MCF 10A (cell line): ENCODE results near the gene MYL11. TPM values are rescaled to one million over a fixed set of nuclear protein-coding genes. Genes with fewer than 3 reads are reported as not detected.

ENCODE experiments used
- BruUV-seq: library from RNA; stranded (reverse); fragments of 400-500 nt; replicated peaks from 2 replicates; lab custom pipeline; 2021; lab: Mats Ljungman, UMichigan
- CTCF ChIA-PET: fragments of 300-600 bp; sonication (Branson Sonifier 250); formaldehyde crosslinking; extraction: SDS; loops from one replicate; lab custom pipeline; 2021; ENCODE audit warnings: antibody characterized with exemption, inconsistent platforms; lab: Yijun Ruan, JAX
- POLR2A ChIA-PET: fragments of 300-600, 350-650 bp; sonication (Branson Sonifier 250); formaldehyde crosslinking; extraction: SDS; loops from one replicate; lab custom pipeline; 2020; ENCODE audit warnings: antibody characterized with exemption, inconsistent platforms; lab: Yijun Ruan, JAX
- DNase-seq: peaks from one replicate; pipeline ENCODE4 v3.0.0-alpha.2; 2018; ENCODE audit not compliant: unreplicated experiment
- H3K27ac Mint-ChIP-seq: one replicate; pipeline ENCODE4 v1.8.0; 2022; ENCODE audit warnings: mild to moderate bottlenecking, low read depth, mixed read lengths; ENCODE audit not compliant: unreplicated experiment
- H3K27me3 Mint-ChIP-seq: one replicate; pipeline ENCODE4 v1.8.0; 2022; ENCODE audit warnings: mixed read lengths; ENCODE audit not compliant: insufficient read depth, unreplicated experiment
- H3K36me3 Mint-ChIP-seq: one replicate; pipeline ENCODE4 v1.8.0; 2022; ENCODE audit warnings: mild to moderate bottlenecking, moderate library complexity, mixed read lengths; ENCODE audit not compliant: insufficient read depth, unreplicated experiment
- H3K4me1 Mint-ChIP-seq: one replicate; pipeline ENCODE4 v1.8.0; 2022; ENCODE audit warnings: mixed read lengths; ENCODE audit not compliant: insufficient read depth, unreplicated experiment
- H3K4me3 Mint-ChIP-seq: one replicate; pipeline ENCODE4 v1.8.0; 2022; ENCODE audit warnings: mild to moderate bottlenecking, moderate library complexity, mixed read lengths; ENCODE audit not compliant: unreplicated experiment
- H3K9me3 Mint-ChIP-seq: one replicate; pipeline ENCODE4 v1.8.0; 2022; ENCODE audit warnings: mixed read lengths; ENCODE audit not compliant: unreplicated experiment
- CTCF ChIP-seq: fragments of 200-600 bp; IDR thresholded peaks from one replicate; pipeline ENCODE4 v1.8.0; 2022; ENCODE audit warnings: antibody characterized with exemption, mild to moderate bottlenecking; ENCODE audit not compliant: unreplicated experiment
- intact Hi-C: fragments of 100-400 bp; cut with micrococcal nuclease; formaldehyde crosslinking; loops from 2 replicates; pipeline ENCODE4 v1.14.1; 2022
- total RNA-seq: library from RNA; stranded (reverse); gene quantifications from 2 replicates; pipeline ENCODE4 v1.2.3, GENCODE V29; 2022

The MYL11 gene
- total RNA-seq, 1 experiment from 2014 or later, result 1.6 TPM

- ChIA-PET CTCF (interaction anchor here (0.8 to 1.3 kb wide), 3 partner anchors 13 to 27 kb away, joined by 3 to 7 read pairs (median 4); partner anchors contain the start of genes CD2BP2 and ZNF48), POLR2A (interaction anchor here (1.0 to 9.6 kb wide), 5 partner anchors 9 to 41 kb away, joined by 6 to 132 read pairs (median 15); partner anchors contain the start of genes CD2BP2 and ZNF771)
- peak overlapping the region; percentile 72 for H3K27ac Mint-ChIP-seq
- peak overlapping the region; percentile 78 for H3K4me3 Mint-ChIP-seq
- no peaks in the 10 kb centered on the region for H3K27me3 Mint-ChIP-seq
- TF ChIP-seq CTCF, result no peak
- peaks cover 46% of the 10 kb centered on the region for H3K4me1 Mint-ChIP-seq
- BruUV-seq, result TSS peak; percentile 12
- intact Hi-C loops, result loop anchor here (2.0 kb wide), 1 partner anchor 41 kb away; no protein-coding TSS in a partner anchor
- H3K36me3 Mint-ChIP-seq, result peaks cover 20% of the 10 kb centered on the region
- no peaks in the 10 kb centered on the region for H3K9me3 Mint-ChIP-seq
- DNase-seq, result peak; percentile 62
Observed at GRCh38 chr16:30368122-30368791, 6.3 kb upstream of the MYL11 start.

- ChIA-PET CTCF (interaction anchor here (0.8 to 1.3 kb wide), 4 partner anchors 13 to 41 kb away, joined by 3 to 7 read pairs (median 4); partner anchors contain the start of genes CD2BP2 and ZNF48), POLR2A (interaction anchor here (0.9 to 9.6 kb wide), 6 partner anchors 9 to 290 kb away, joined by 3 to 132 read pairs (median 12); partner anchors contain the start of genes CD2BP2, FBRS, PRR14 and ZNF771)
- Mint-ChIP-seq H3K36me3 (peaks cover 20% of the 10 kb centered on the region), H3K27me3 (no peaks in the 10 kb centered on the region), H3K9me3 (no peaks in the 10 kb centered on the region), H3K4me1 (peaks cover 44% of the 10 kb centered on the region), H3K27ac (peak overlapping the region; percentile 72), H3K4me3 (peak overlapping the region; percentile 78)
- BruUV-seq, result no TSS peak
- intact Hi-C loops, result loop anchor here (2.0 kb wide), 1 partner anchor 40 kb away; no protein-coding TSS in a partner anchor
- DNase-seq, result no peak
- no peak for TF ChIP-seq CTCF
Observed at GRCh38 chr16:30368792-30369090, 5.9 kb upstream of the MYL11 start.

GRCh38 chr16:30369091-30369937, 5.3 kb upstream of the MYL11 start:
- DNase-seq, result no peak
- Mint-ChIP-seq H3K36me3 (peaks cover 14% of the 10 kb centered on the region), H3K27ac (peak overlapping the region; percentile 72), H3K27me3 (no peaks in the 10 kb centered on the region), H3K4me1 (peaks cover 44% of the 10 kb centered on the region), H3K9me3 (no peaks in the 10 kb centered on the region), H3K4me3 (peak overlapping the region; percentile 78)
- no peak for TF ChIP-seq CTCF
- intact Hi-C loops, result loop anchor here (2.0 kb wide), 1 partner anchor 39 kb away; no protein-coding TSS in a partner anchor
- ChIA-PET CTCF (interaction anchor here (0.6 to 1.3 kb wide), 5 partner anchors 14 to 276 kb away, joined by 3 to 7 read pairs (median 4); partner anchors contain the start of genes CD2BP2 and ZNF48), POLR2A (interaction anchor here (0.7 to 9.6 kb wide), 11 partner anchors 8 to 1545 kb away, joined by 3 to 132 read pairs (median 3); partner anchors contain the start of genes CD2BP2, FBRS, PRR14 and ZNF771)
- BruUV-seq, result no TSS peak
